Lung (tissue), 16 donors: Measurements from ENCODE around the gene HMGN4. TPM values are rescaled to one million over a fixed set of nuclear protein-coding genes. Genes with fewer than 3 reads are reported as not detected.

Experiments used
- ATAC-seq: fragments of 200-7000 bp; cut with Tn5 transposase; one replicate; pipeline ENCODE4 v1.9.1; 2020; ENCODE audit warnings: moderate number of reproducible peaks; ENCODE audit not compliant: insufficient read depth, low FRiP score
- DNase-seq, 3 donors: peaks; one replicate each; pipeline ENCODE4 v3.0.0-alpha.2; 2013 to 2017
- H3K27ac ChIP-seq, 2 donors: one replicate each; pipeline ENCODE4 v1.5.1; 2013; ENCODE audit warnings: mild to moderate bottlenecking in 2 of 2, moderate library complexity in 2 of 2, control low read depth in 1 of 2, inconsistent platforms in 1 of 2, low read depth in 1 of 2, low read length in 1 of 2
- H3K27me3 ChIP-seq, 3 donors: one replicate each; pipeline ENCODE4 v1.5.1; 2013; ENCODE audit warnings: low read length in 2 of 3; ENCODE audit not compliant: control insufficient read depth in 3 of 3, insufficient read depth in 3 of 3
- H3K36me3 ChIP-seq, 4 donors: one replicate each; pipeline ENCODE4 v1.5.1; 2013; ENCODE audit warnings: low read length in 4 of 4, mild to moderate bottlenecking in 1 of 4, moderate library complexity in 1 of 4; ENCODE audit not compliant: control insufficient read depth in 4 of 4, insufficient read depth in 4 of 4
- H3K4me1 ChIP-seq, 5 donors: one replicate each; pipeline ENCODE4 v1.5.1; 2013; ENCODE audit warnings: low read length in 5 of 5, mild to moderate bottlenecking in 2 of 5, moderate library complexity in 1 of 5; ENCODE audit not compliant: control insufficient read depth in 5 of 5, insufficient read depth in 5 of 5
- H3K4me3 ChIP-seq: one replicate; pipeline ENCODE4 v1.5.1; 2013; ENCODE audit warnings: mild to moderate bottlenecking, control low read depth, moderate library complexity
- H3K9ac ChIP-seq, 2 donors: one replicate each; pipeline ENCODE4 v1.5.1; 2013; ENCODE audit warnings: low read length in 2 of 2, control low read depth in 1 of 2; ENCODE audit not compliant: insufficient read depth in 1 of 2
- H3K9me3 ChIP-seq, 4 donors: one replicate each; pipeline ENCODE4 v1.5.1; 2013; ENCODE audit warnings: low read length in 3 of 4, mild to moderate bottlenecking in 1 of 4, moderate library complexity in 1 of 4; ENCODE audit not compliant: control insufficient read depth in 4 of 4, insufficient read depth in 3 of 4
- CTCF ChIP-seq: IDR thresholded peaks from 2 replicates; pipeline ENCODE4 v1.5.1; 2012; ENCODE audit warnings: mild to moderate bottlenecking; ENCODE audit errors: control extremely low read depth, extremely low read depth
- WGBS, 2 donors: extraction: QIAGEN DNeasy Blood & Tissue Kit; methylation state at CpG; one replicate each; pipeline ENCODE4 v1.1.7; 2013; 5-methylcytosine and 5-hydroxymethylcytosine counted together
- long read RNA-seq, 5 donors: transcript quantifications; one replicate each; lab custom pipeline, GENCODE V29; 2026
- polyA plus RNA-seq, 2 donors: library from polyadenylated mRNA; stranded (reverse); fragments of 200-250 nt; gene quantifications; one replicate each; pipeline ENCODE4 v1.2.1, GENCODE V29; 2013
- total RNA-seq, 2 donors: library from RNA; depleted of rRNA in 1 of 2; stranded (reverse); fragments of >200 nt in 1 of 2; gene quantifications; one replicate each; pipeline ENCODE4 v1.2.1, GENCODE V29; 2014 to 2021
- donor health status: control.
- donor health status: control.
- donor health status: Bipolar disorder and iron deficiency.
- donor health status: healthy.
- donor health status: DM: yes; HTN: yes; CAD: no.

Gene HMGN4
- 10 to 100 TPM; 50.8 to 57.6 TPM for total RNA-seq
- 10 to 100 TPM; 16.1 to 73.3 TPM for polyA plus RNA-seq
- long read RNA-seq, donor 1, transcript HMGN4-201 (2 exons, 1,225 nt): major isoform, 28 of 28 reads
- long read RNA-seq, donor 1, partial matches to known transcripts: 0 of 28 reads
- long read RNA-seq, donor 1, other reads (novel, unspliced or antisense): 0 of 28 reads
- long read RNA-seq, donor 2, transcript HMGN4-201 (2 exons, 1,225 nt): major isoform, 8 of 9 reads
- long read RNA-seq, donor 2, partial matches to known transcripts: 0 of 9 reads
- long read RNA-seq, donor 2, other reads (novel, unspliced or antisense): 0 of 9 reads
- long read RNA-seq, donor 3, transcript HMGN4-201 (2 exons, 1,225 nt): major isoform, 13 of 14 reads
- long read RNA-seq, donor 3, partial matches to known transcripts: 0 of 14 reads
- long read RNA-seq, donor 3, other reads (novel, unspliced or antisense): 0 of 14 reads
- long read RNA-seq, donor 4, transcript HMGN4-201 (2 exons, 1,225 nt): major isoform, 9 of 9 reads
- long read RNA-seq, donor 4, partial matches to known transcripts: 0 of 9 reads
- long read RNA-seq, donor 4, other reads (novel, unspliced or antisense): 0 of 9 reads
- long read RNA-seq, donor 5, transcript HMGN4-201 (2 exons, 1,225 nt): major isoform, 28 of 33 reads
- long read RNA-seq, donor 5, partial matches to known transcripts: 0 of 33 reads
- long read RNA-seq, donor 5, other reads (novel, unspliced or antisense): 5 of 33 reads

- H3K4me1 ChIP-seq: peaks cover 5 to 48% (median 11%) of the 10 kb centered on the region in 5 donors
- H3K36me3 ChIP-seq: peaks cover 0 to 6% (median 5%) of the 10 kb centered on the region in 4 donors
- peak within 1 kb of the TSS; percentile 78 to 94 for H3K9ac ChIP-seq
- peak; percentile 89 to 98 (median 98) for DNase-seq
- peak; percentile 89 for ATAC-seq
- 0% methylated on average over 49 of the region's 49 CpGs for WGBS, 2 donors
- H3K27me3 ChIP-seq: no peaks in the 10 kb centered on the region
- H3K27ac ChIP-seq: peak within 1 kb of the TSS; percentile 93 to 97
- peak within 1 kb of the TSS; percentile 64 for H3K4me3 ChIP-seq
- H3K9me3 ChIP-seq: no peaks in the 10 kb centered on the region
- TF ChIP-seq CTCF: no peak
Observed at GRCh38 chr6:26537846-26538571, at the start of gene HMGN4. Gene HMGN4, plus strand, starts transcription at chr6:26538366. Its CDS starts 6,841 bp downstream, at chr6:26545207.

GRCh38 chr6:26489996-26490964, 47.9 kb upstream of the HMGN4 start:
- H3K9me3 ChIP-seq: no peaks in the 10 kb centered on the region
- H3K27ac ChIP-seq: no peak overlapping the region
- H3K9ac ChIP-seq: no peak overlapping the region
- H3K36me3 ChIP-seq: no peaks in the 10 kb centered on the region
- DNase-seq: no peak
- H3K4me3 ChIP-seq: no peak overlapping the region
- TF ChIP-seq CTCF: no peak
- 85 to 92% methylated on average over 8 of the region's 8 CpGs for WGBS, 2 donors
- no peak for ATAC-seq
- no peaks in the 10 kb centered on the region for H3K4me1 ChIP-seq
- no peaks in the 10 kb centered on the region for H3K27me3 ChIP-seq

DNA sequence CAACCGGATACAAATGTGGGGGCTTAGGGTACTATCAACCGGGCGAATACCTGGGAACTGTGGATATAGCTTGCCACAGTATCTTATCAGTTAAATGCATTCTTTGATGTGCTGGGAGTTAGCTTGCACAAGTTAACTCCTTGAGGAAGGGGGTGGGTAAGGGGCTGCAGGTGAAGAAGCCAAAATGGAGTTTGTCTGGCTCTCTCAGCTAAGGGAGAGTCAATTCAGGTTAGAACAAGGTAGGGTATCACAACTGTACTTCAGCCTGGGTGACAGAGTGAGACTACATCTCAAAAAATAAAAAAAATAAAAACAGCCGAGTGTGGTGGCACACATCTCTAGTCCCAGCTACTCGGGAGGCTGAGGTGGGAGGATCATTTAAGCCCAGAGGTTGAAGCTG, 46.6 kb upstream of the HMGN4 start:
- TF ChIP-seq CTCF: no peak
- no peaks in the 10 kb centered on the region for H3K27me3 ChIP-seq
- H3K4me3 ChIP-seq: no peak overlapping the region
- no peak for ATAC-seq
- no peaks in the 10 kb centered on the region for H3K36me3 ChIP-seq
- no peak overlapping the region for H3K27ac ChIP-seq
- DNase-seq: no peak
- no peaks in the 10 kb centered on the region for H3K4me1 ChIP-seq
- WGBS, 2 donors: 87 to 92% methylated on average over 5 of the region's 5 CpGs
- H3K9ac ChIP-seq: no peak overlapping the region
- no peaks in the 10 kb centered on the region for H3K9me3 ChIP-seq
